ENCODE results near the gene RGS7. TPM values are rescaled to one million over a fixed set of nuclear protein-coding genes. Genes with fewer than 3 reads are reported as not detected.

The RGS7 gene
- total RNA-seq, 3 donors from 2014 or later (not counting 1 experiment from before 2014, with no cell fraction given), result not detected

DNA sequence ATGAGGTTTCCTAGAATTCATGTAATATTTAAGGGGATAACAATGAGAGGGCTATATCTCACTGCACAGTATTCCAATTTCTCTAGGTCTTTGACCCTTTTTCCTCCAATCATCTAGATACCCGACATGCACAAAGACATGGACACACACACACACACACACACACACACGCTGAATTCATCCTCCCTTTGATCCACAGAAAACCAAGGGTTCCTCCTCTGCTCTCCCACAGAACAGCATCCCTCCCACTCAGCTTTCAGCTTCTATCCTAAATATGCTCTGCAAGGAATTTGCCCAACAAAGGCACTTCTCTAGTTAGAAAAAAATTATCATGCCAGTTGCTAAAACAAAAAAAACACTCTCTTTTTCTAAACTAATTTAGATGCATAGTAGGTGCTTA, 231.7 kb downstream of the RGS7 start:
- Histone ChIP-seq H3K36me3 (ENCODE audit: control insufficient read depth, insufficient read depth, low read length) (no peaks in the 10 kb centered on the region), H3K4me1 (ENCODE audit: control insufficient read depth, insufficient read depth, low read length) (no peaks in the 10 kb centered on the region), H3K27me3 (ENCODE audit: control insufficient read depth, insufficient read depth, low read length) (no peaks in the 10 kb centered on the region), H3K27ac (ENCODE audit: low read length) (no peak overlapping the region), H3K4me3 (ENCODE audit: low read length) (no peak overlapping the region), H3K9me3 (ENCODE audit: control insufficient read depth, insufficient read depth, low read length) (no peaks in the 10 kb centered on the region)
- Mint-ChIP-seq H3K27ac (no peak overlapping the region), H3K27me3 (ENCODE audit: low read depth in 2 of 2) (no peaks in the 10 kb centered on the region), H3K4me1 (no peaks in the 10 kb centered on the region), H3K36me3 (no peaks in the 10 kb centered on the region), H3K4me3 (no peak overlapping the region), H3K9me3 (peaks cover 2 to 4% of the 10 kb centered on the region in 2 donors)
- TF ChIP-seq, protein P1, sequence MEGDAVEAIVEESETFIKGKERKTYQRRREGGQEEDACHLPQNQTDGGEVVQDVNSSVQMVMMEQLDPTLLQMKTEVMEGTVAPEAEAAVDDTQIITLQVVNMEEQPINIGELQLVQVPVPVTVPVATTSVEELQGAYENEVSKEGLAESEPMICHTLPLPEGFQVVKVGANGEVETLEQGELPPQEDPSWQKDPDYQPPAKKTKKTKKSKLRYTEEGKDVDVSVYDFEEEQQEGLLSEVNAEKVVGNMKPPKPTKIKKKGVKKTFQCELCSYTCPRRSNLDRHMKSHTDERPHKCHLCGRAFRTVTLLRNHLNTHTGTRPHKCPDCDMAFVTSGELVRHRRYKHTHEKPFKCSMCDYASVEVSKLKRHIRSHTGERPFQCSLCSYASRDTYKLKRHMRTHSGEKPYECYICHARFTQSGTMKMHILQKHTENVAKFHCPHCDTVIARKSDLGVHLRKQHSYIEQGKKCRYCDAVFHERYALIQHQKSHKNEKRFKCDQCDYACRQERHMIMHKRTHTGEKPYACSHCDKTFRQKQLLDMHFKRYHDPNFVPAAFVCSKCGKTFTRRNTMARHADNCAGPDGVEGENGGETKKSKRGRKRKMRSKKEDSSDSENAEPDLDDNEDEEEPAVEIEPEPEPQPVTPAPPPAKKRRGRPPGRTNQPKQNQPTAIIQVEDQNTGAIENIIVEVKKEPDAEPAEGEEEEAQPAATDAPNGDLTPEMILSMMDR (IDR thresholded peaks at IDR 0.05), result no peak
- intact Hi-C loops (cut with micrococcal nuclease), result no loop called here
- ATAC-seq, result no peak
- 92% methylated on average over 2 of the region's 2 CpGs for WGBS (ENCODE audit: insufficient coverage)
- DNase-seq, result no peak

DNA sequence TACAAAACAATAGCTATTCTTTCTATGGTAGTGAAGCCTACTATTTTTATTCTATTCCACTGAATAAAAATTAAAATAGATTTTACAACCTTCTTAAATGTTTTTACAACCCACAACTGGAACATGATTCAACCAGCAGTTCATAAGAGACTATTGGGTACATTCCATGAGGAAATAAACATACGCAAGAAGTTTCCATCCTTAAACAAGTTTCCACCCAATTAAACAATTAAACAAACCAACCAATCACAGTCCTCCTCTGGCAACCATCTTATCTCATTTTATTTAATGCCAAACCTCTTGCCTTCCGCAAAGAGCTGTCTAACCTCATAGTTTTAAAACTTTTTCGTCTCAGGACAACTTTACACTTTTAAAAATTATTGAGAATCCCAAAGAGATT, 239.0 kb downstream of the RGS7 start:
- H3K4me1 Mint-ChIP-seq, result no peaks in the 10 kb centered on the region
- intact Hi-C loops (cut with micrococcal nuclease), result no loop called here
- no peak overlapping the region for H3K4me3 Mint-ChIP-seq

DNA sequence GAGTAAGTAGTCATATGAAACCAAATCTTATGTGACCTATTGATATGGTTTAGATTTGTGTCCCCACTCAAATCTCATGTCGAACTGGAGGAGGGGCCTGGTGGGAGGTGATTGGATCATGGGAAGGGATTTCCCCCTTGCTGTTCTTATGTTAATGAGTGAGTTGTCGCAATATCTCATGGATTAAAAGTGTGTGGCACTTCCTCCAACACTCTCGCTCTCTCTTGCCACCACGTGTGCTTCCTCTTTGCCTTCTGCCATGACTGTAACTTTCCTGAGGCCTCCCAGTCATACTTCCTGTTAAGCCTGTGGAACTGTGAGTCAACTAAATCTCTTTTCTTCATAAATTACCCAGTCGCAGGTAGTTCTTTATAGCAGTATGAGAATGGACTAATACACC, 241.2 kb downstream of the RGS7 start:
- no peaks in the 10 kb centered on the region for H3K27me3 ChIP-seq (ENCODE audit: control insufficient read depth, insufficient read depth, low read length)
- no peaks in the 10 kb centered on the region for H3K36me3 ChIP-seq (ENCODE audit: control insufficient read depth, insufficient read depth, low read length)
- 35% methylated on average over 4 of the region's 5 CpGs for WGBS (ENCODE audit: insufficient coverage)
- peaks cover 11 to 15% of the 10 kb centered on the region in 2 donors for H3K9me3 Mint-ChIP-seq
- no peak overlapping the region for H3K4me3 ChIP-seq (ENCODE audit: low read length)
- H3K27me3 Mint-ChIP-seq (ENCODE audit: low read depth in 2 of 2), result no peaks in the 10 kb centered on the region
- DNase-seq (no peak), ATAC-seq (no peak)
- no peaks in the 10 kb centered on the region for H3K4me1 Mint-ChIP-seq
- no peak overlapping the region for H3K4me3 Mint-ChIP-seq
- intact Hi-C loops (cut with micrococcal nuclease), result no loop called here
- peaks cover 5% of the 10 kb centered on the region for H3K9me3 ChIP-seq (ENCODE audit: control insufficient read depth, insufficient read depth, low read length)
- no peak overlapping the region for H3K27ac Mint-ChIP-seq
- H3K36me3 Mint-ChIP-seq, result no peaks in the 10 kb centered on the region
- TF ChIP-seq, protein P1 (IDR thresholded peaks at IDR 0.05), result no peak
- no peaks in the 10 kb centered on the region for H3K4me1 ChIP-seq (ENCODE audit: control insufficient read depth, insufficient read depth, low read length)
- no peak overlapping the region for H3K27ac ChIP-seq (ENCODE audit: low read length)

More for the DNA sequence above, 239.0 kb downstream of the RGS7 start:
- peaks cover 5% of the 10 kb centered on the region for H3K9me3 ChIP-seq (ENCODE audit: control insufficient read depth, insufficient read depth, low read length)
- H3K4me1 ChIP-seq (ENCODE audit: control insufficient read depth, insufficient read depth, low read length), result no peaks in the 10 kb centered on the region
- TF ChIP-seq, protein P1 (IDR thresholded peaks at IDR 0.05), result no peak
- no peak overlapping the region for H3K27ac Mint-ChIP-seq
- H3K27me3 ChIP-seq (ENCODE audit: control insufficient read depth, insufficient read depth, low read length), result no peaks in the 10 kb centered on the region
- no peak for DNase-seq
- H3K9me3 Mint-ChIP-seq, result peaks cover 11 to 15% of the 10 kb centered on the region in 2 donors
- H3K36me3 ChIP-seq (ENCODE audit: control insufficient read depth, insufficient read depth, low read length), result no peaks in the 10 kb centered on the region
- H3K27me3 Mint-ChIP-seq (ENCODE audit: low read depth in 2 of 2), result no peaks in the 10 kb centered on the region
- no peaks in the 10 kb centered on the region for H3K36me3 Mint-ChIP-seq
- 86% methylated on average over 3 of the region's 3 CpGs for WGBS (ENCODE audit: insufficient coverage)
- no peak for ATAC-seq
- H3K27ac ChIP-seq (ENCODE audit: low read length), result no peak overlapping the region
- H3K4me3 ChIP-seq (ENCODE audit: low read length), result no peak overlapping the region

DNA sequence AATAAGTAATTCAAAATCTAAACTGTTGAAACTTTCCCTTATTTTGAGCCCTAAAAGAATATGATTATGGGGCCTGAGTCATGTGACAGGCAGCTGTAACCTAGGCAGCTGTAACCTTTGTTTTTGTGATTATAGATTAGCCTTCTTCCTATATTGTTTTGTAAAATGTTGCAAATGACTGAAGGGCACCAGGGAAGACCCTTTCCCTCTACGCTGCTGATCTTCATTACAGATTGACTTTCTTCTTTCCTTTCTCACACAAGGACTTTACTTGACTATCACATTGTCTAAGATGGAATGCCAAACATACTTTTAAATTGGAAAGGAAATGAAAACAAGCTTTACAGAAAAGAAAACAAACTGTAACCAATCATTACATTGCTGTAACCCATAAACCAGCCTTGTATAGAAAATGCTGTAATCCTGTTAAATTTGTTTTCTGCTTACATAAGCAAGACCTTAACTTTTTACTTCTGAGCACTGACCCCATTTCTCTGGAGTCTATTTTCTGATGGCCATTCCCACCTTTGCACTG, 242.2 kb downstream of the RGS7 start:
- no peaks in the 10 kb centered on the region for H3K27me3 ChIP-seq (ENCODE audit: control insufficient read depth, insufficient read depth, low read length)
- Mint-ChIP-seq H3K36me3 (no peaks in the 10 kb centered on the region), H3K4me3 (no peak overlapping the region), H3K9me3 (peaks cover 7 to 9% of the 10 kb centered on the region in 2 donors), H3K27ac (no peak overlapping the region), H3K4me1 (no peaks in the 10 kb centered on the region), H3K27me3 (ENCODE audit: low read depth in 2 of 2) (no peaks in the 10 kb centered on the region)
- 83% methylated on average over 1 of the region's 1 CpG for WGBS (ENCODE audit: insufficient coverage)
- no peak for ATAC-seq
- no peaks in the 10 kb centered on the region for H3K36me3 ChIP-seq (ENCODE audit: control insufficient read depth, insufficient read depth, low read length)
- peaks cover 5% of the 10 kb centered on the region for H3K9me3 ChIP-seq (ENCODE audit: control insufficient read depth, insufficient read depth, low read length)
- no peak overlapping the region for H3K4me3 ChIP-seq (ENCODE audit: low read length)
- TF ChIP-seq, protein P1 (IDR thresholded peaks at IDR 0.05), result no peak
- H3K4me1 ChIP-seq (ENCODE audit: control insufficient read depth, insufficient read depth, low read length), result no peaks in the 10 kb centered on the region
- no peak for DNase-seq
- H3K27ac ChIP-seq (ENCODE audit: low read length), result no peak overlapping the region
- intact Hi-C loops (cut with micrococcal nuclease), result no loop called here

All from natural killer cell (primary cell).